Smooth muscle cell (in vitro differentiated cells): ENCODE data around the gene CARD11. TPM values are rescaled to one million over a fixed set of nuclear protein-coding genes. Genes with fewer than 3 reads are reported as not detected.

Source experiments
- DNase-seq: peaks from one replicate; lab custom pipeline; 2025; ENCODE audit not compliant: unreplicated experiment; lab: John Stamatoyannopoulos, UW
- H2AFZ ChIP-seq: fragments of 200-600 bp; sonication (generic); 2 replicates; pipeline ENCODE4 v1.6.0; 2016; ENCODE audit warnings: antibody characterized with exemption, low read depth, mild to moderate bottlenecking
- H3F3A ChIP-seq: fragments of 200-600 bp; sonication (generic); 2 replicates; pipeline ENCODE4 v1.6.0; 2017; ENCODE audit warnings: antibody characterized with exemption, low read depth
- H3K27ac ChIP-seq: fragments of 200-600 bp; sonication (generic); 2 replicates; pipeline ENCODE4 v1.5.1; 2016; ENCODE audit warnings: low read depth, mild to moderate bottlenecking
- H3K27me3 ChIP-seq: fragments of 200-600 bp; sonication (generic); 2 replicates; pipeline ENCODE4 v1.6.1; 2016; ENCODE audit warnings: low read depth, mild to moderate bottlenecking
- H3K36me3 ChIP-seq: fragments of 200-600 bp; sonication (generic); 2 replicates; pipeline ENCODE4 v1.5.1; 2016; ENCODE audit warnings: low read depth
- H3K4me1 ChIP-seq: fragments of 200-600 bp; sonication (generic); 2 replicates; pipeline ENCODE4 v1.5.1; 2016; ENCODE audit warnings: low read depth
- H3K4me2 ChIP-seq: fragments of 200-600 bp; sonication (generic); 2 replicates; pipeline ENCODE4 v1.6.0; 2016; ENCODE audit warnings: mild to moderate bottlenecking
- H3K4me3 ChIP-seq: fragments of 200-600 bp; sonication (generic); 2 replicates; pipeline ENCODE4 v1.5.1; 2016; ENCODE audit warnings: mild to moderate bottlenecking
- H3K79me2 ChIP-seq: fragments of 200-600 bp; sonication (generic); 2 replicates; pipeline ENCODE4 v1.6.0; 2016; ENCODE audit warnings: low read depth, mild to moderate bottlenecking
- H3K9ac ChIP-seq: fragments of 200-600 bp; sonication (generic); 2 replicates; pipeline ENCODE4 v1.6.0; 2016; ENCODE audit warnings: low read depth
- H3K9me3 ChIP-seq: fragments of 200-600 bp; sonication (generic); replicated peaks from 2 replicates; pipeline ENCODE4 v1.5.1; 2016; ENCODE audit warnings: low read depth
- H4K20me1 ChIP-seq: fragments of 200-600 bp; sonication (generic); 2 replicates; pipeline ENCODE4 v1.6.0; 2016; ENCODE audit warnings: low read depth
- WGBS: methylation state at CpG from one replicate; pipeline ENCODE4 v1.1.7; 2016; ENCODE audit warnings: low lambda C conversion rate; 5-methylcytosine and 5-hydroxymethylcytosine counted together
- polyA plus RNA-seq: library from polyadenylated mRNA; unstranded; fragments of >200 nt; fragmentation: Nextera tagmentation; extraction: Ambion mirVana; gene quantifications from 2 replicates; pipeline ENCODE4 v1.2.1, GENCODE V29; 2016
- total RNA-seq: library from RNA; depleted of rRNA; stranded (reverse); fragments of >200 nt; gene quantifications from 2 replicates; pipeline ENCODE4 v1.2.3, GENCODE V29; 2014
- TF ChIP-seq, protein P1 (sequence below): fragments of 200-600 bp; sonication (generic); IDR thresholded peaks from 2 replicates; pipeline ENCODE4 v1.5.1; 2017; ENCODE audit warnings: borderline replicate concordance, mild to moderate bottlenecking, antibody characterized with exemption; ENCODE audit not compliant: insufficient read depth, poor library complexity, severe bottlenecking

Gene CARD11
- total and polyA plus RNA-seq, 2 experiments from 2014 or later = 1.3 to 2.4 TPM

DNA sequence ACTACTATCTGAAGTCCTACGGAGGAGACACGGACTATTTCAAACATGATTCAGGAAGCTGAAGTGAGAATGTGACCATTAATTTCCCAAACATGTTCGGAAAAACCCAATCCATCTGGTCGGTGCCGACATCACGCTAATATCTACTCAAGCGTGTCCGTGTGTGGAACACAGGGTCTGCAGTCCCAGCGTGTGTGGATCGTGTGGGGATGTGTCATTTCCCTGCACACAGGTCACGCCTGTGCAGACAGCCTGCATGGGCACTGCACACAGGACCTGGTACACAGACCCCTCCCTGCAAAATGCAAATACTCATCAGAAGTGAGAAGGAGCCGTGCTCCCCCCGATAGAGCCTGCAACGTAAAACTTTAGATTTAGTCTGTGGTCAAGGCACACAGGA is 57.8 kb downstream of the CARD11 start:
- H3K79me2 ChIP-seq = no peaks in the 10 kb centered on the region
- H3K27me3 ChIP-seq = no peaks in the 10 kb centered on the region
- no peak for DNase-seq
- no peaks in the 10 kb centered on the region for H3K9me3 ChIP-seq
- H3K4me1 ChIP-seq = no peaks in the 10 kb centered on the region
- WGBS = 93% methylated on average over 14 of the region's 14 CpGs
- H3F3A ChIP-seq = no peaks in the 10 kb centered on the region
- H3K4me2 ChIP-seq = no peak overlapping the region
- no peaks in the 10 kb centered on the region for H3K36me3 ChIP-seq
- no peak overlapping the region for H3K27ac ChIP-seq
- TF ChIP-seq, protein P1, sequence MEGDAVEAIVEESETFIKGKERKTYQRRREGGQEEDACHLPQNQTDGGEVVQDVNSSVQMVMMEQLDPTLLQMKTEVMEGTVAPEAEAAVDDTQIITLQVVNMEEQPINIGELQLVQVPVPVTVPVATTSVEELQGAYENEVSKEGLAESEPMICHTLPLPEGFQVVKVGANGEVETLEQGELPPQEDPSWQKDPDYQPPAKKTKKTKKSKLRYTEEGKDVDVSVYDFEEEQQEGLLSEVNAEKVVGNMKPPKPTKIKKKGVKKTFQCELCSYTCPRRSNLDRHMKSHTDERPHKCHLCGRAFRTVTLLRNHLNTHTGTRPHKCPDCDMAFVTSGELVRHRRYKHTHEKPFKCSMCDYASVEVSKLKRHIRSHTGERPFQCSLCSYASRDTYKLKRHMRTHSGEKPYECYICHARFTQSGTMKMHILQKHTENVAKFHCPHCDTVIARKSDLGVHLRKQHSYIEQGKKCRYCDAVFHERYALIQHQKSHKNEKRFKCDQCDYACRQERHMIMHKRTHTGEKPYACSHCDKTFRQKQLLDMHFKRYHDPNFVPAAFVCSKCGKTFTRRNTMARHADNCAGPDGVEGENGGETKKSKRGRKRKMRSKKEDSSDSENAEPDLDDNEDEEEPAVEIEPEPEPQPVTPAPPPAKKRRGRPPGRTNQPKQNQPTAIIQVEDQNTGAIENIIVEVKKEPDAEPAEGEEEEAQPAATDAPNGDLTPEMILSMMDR = no peak
- no peak overlapping the region for H2AFZ ChIP-seq
- no peak overlapping the region for H3K9ac ChIP-seq
- no peaks in the 10 kb centered on the region for H4K20me1 ChIP-seq
- no peak overlapping the region for H3K4me3 ChIP-seq

DNA sequence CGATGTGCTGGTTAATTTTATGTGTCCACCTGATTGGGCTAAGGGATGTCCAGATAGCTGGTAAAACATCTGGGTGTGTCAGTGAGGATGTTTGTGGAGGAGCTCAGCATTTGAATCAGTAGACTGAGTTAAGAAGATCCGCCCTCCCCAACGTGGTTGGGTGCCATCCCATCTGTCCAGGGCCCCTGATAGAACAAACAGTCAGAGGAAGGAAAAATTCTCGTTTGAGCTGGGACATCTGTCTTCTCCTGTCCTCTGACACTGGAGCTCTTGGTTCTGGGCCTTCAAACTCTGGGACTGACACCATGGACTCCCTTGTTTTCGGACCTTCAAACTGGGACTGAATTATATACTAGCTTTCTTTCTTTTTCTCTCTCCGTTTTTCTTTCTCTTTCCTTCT is 59.6 kb downstream of the CARD11 start:
- Histone ChIP-seq H3K27ac (no peak overlapping the region), H3K79me2 (no peaks in the 10 kb centered on the region), H3K36me3 (no peaks in the 10 kb centered on the region), H4K20me1 (no peaks in the 10 kb centered on the region), H3K9ac (no peak overlapping the region), H2AFZ (no peak overlapping the region), H3K27me3 (no peaks in the 10 kb centered on the region), H3K4me1 (peaks cover 3% of the 10 kb centered on the region), H3K9me3 (no peaks in the 10 kb centered on the region), H3K4me2 (no peak overlapping the region), H3K4me3 (no peak overlapping the region), H3F3A (no peaks in the 10 kb centered on the region)
- TF ChIP-seq, protein P1 = no peak
- no peak for DNase-seq
- WGBS = 85% methylated on average over 6 of the region's 6 CpGs

DNA sequence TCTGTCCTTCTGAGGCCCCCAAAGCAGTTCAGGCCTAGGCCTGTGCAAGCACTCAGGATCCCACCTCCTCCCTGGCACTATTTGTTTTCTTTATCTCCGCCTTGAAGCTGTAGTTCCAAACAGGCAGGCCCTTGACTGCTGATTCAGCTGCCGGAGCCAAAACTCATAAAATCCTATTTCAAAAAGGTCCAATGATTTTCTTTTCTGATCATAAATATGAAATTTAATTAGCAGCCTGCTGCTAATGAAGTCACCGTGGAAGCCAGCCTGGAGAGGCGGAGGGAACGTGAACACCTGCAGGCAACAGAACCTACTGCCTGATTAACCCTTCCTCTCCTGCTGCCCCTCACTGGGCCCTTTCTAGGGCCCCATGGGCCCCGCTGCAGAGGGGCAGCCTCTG is 60.1 kb downstream of the CARD11 start:
- Histone ChIP-seq H3K27me3 (no peaks in the 10 kb centered on the region), H3K36me3 (no peaks in the 10 kb centered on the region), H3K4me3 (no peak overlapping the region), H3K79me2 (no peaks in the 10 kb centered on the region), H3K9ac (no peak overlapping the region), H4K20me1 (no peaks in the 10 kb centered on the region), H3K4me2 (no peak overlapping the region), H3K27ac (no peak overlapping the region), H2AFZ (no peak overlapping the region), H3F3A (no peaks in the 10 kb centered on the region), H3K9me3 (no peaks in the 10 kb centered on the region), H3K4me1 (peaks cover 5% of the 10 kb centered on the region)
- TF ChIP-seq, protein P1 = no peak
- no peak for DNase-seq
- WGBS = 93% methylated on average over 6 of the region's 6 CpGs

DNA sequence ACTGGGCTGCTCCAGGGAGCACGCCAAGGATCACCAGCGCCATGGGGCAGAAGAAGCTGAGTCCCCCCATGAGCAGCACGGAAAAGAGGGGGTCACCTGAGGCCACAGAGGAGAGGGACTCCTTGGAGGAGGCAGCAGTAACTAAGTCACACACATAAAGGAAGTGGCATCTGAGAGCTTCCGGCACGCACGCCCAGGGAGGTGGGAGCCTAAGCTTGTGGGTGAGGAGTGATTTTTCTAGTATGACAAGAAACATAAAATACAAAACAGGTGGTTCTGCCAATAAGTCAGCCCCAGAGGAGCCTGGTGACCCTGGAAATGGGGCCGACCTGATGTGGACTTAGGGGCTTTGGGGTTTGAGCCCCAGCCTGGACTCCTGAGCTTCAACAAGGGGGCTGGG is 60.8 kb downstream of the CARD11 start:
- Histone ChIP-seq H3K36me3 (no peaks in the 10 kb centered on the region), H3K27ac (no peak overlapping the region), H3K27me3 (no peaks in the 10 kb centered on the region), H4K20me1 (no peaks in the 10 kb centered on the region), H3K4me3 (no peak overlapping the region), H2AFZ (no peak overlapping the region), H3K9ac (no peak overlapping the region), H3K9me3 (no peaks in the 10 kb centered on the region), H3K4me1 (peaks cover 5% of the 10 kb centered on the region), H3F3A (no peaks in the 10 kb centered on the region), H3K4me2 (no peak overlapping the region), H3K79me2 (no peaks in the 10 kb centered on the region)
- no peak for DNase-seq
- TF ChIP-seq, protein P1 = no peak
- 97% methylated on average over 7 of the region's 7 CpGs for WGBS
